Activated CD8-positive, alpha-beta T cell treated with anti-CD3 and anti-CD28 coated beads, Interleukin-2, amount 10 ng/mL, durations not matched to agents 7 days and 5 days (primary cell): ENCODE results near the gene PLS3. TPM values are rescaled to one million over a fixed set of nuclear protein-coding genes. Genes with fewer than 3 reads are reported as not detected.

ENCODE experiments used
- ATAC-seq: fragments of 150-1000 bp; cut with Tn5 transposase; one replicate; pipeline ENCODE4 v1.10.0; 2021; ENCODE audit warnings: moderate library complexity
- CTCF ChIA-PET: fragments of 350-600 bp; sonication (Branson Sonifier 250); formaldehyde crosslinking; loops from one replicate; lab custom pipeline; 2021; ENCODE audit warnings: antibody characterized with exemption; lab: Charles Lee
- POLR2A ChIA-PET: fragments of 350-600 bp; sonication (Branson Sonifier 250); formaldehyde crosslinking; loops from one replicate; lab custom pipeline; 2021; ENCODE audit warnings: antibody characterized with exemption; lab: Charles Lee
- DNase-seq: peaks from one replicate; pipeline ENCODE4 v3.0.0-alpha.2; 2020
- H3K27ac Mint-ChIP-seq: one replicate; pipeline ENCODE4 v1.8.0; 2021; ENCODE audit warnings: mild to moderate bottlenecking, mixed read lengths
- H3K27me3 Mint-ChIP-seq: one replicate; pipeline ENCODE4 v1.8.0; 2021; ENCODE audit warnings: low read depth, mixed read lengths
- H3K36me3 Mint-ChIP-seq: one replicate; pipeline ENCODE4 v1.8.0; 2021; ENCODE audit warnings: low read depth, mixed read lengths
- H3K4me1 Mint-ChIP-seq: one replicate; pipeline ENCODE4 v1.8.0; 2021; ENCODE audit warnings: low read depth, mixed read lengths
- H3K4me3 Mint-ChIP-seq: one replicate; pipeline ENCODE4 v1.8.0; 2021; ENCODE audit warnings: mild to moderate bottlenecking, mixed read lengths
- H3K9me3 Mint-ChIP-seq: one replicate; pipeline ENCODE4 v1.8.0; 2022; ENCODE audit warnings: mixed read lengths; ENCODE audit not compliant: insufficient read depth
- total RNA-seq, 2 experiments: library from RNA; stranded (reverse); gene quantifications; one replicate each; pipeline ENCODE4 v1.2.3, GENCODE V29; 2021

PLS3 gene
- total RNA-seq, 2 experiments from 2014 or later, result 0.37 to 0.39 TPM

DNA sequence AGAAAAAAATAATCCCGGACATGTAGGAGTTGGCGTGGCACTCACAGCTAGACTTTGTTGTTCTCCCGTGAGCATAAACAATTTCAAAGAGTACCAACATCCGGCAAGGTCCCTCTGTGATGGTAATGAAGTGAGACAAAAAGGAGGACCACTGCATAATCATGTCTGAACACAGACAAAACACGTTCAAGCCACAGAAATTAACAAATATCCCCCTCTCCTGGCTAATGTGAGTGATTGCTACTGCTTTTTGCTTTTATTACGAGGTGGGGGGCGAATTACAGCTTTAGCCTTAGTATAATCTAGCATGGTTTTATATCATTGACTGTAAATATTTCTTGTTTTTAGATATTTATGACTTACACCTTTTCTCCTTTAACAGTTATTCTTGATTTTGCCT lies 118.5 kb downstream of the PLS3 start:
- Mint-ChIP-seq H3K4me3 (no peak overlapping the region), H3K27ac (no peak overlapping the region), H3K27me3 (no peaks in the 10 kb centered on the region), H3K36me3 (no peaks in the 10 kb centered on the region), H3K9me3 (no peaks in the 10 kb centered on the region), H3K4me1 (no peaks in the 10 kb centered on the region)
- no peak for ATAC-seq
- ChIA-PET POLR2A (no interaction called here), CTCF (no interaction called here)
- DNase-seq, result no peak

DNA sequence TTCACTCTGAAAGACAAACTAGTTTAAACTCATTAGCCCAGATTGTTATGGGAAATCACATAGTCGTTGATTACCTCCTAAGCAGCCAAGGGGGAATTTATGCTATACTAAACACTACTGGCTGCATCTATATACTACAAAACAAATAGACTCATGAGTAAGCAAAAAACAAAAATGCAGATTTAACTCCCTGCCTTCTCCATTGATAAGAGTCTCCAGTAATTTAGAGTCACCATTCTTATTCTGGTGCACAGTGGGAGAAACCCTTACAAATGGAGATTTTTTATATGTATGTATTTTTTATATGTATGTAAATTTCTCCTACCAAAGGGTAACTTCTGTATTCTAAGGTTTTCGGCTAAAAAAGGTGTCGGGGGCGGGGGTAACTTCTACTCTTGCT lies 126.6 kb downstream of the PLS3 start:
- Mint-ChIP-seq H3K36me3 (no peaks in the 10 kb centered on the region), H3K4me1 (no peaks in the 10 kb centered on the region), H3K27ac (no peak overlapping the region), H3K9me3 (no peaks in the 10 kb centered on the region), H3K27me3 (no peaks in the 10 kb centered on the region), H3K4me3 (no peak overlapping the region)
- CTCF ChIA-PET, result no interaction called here
- POLR2A ChIA-PET, result no interaction called here
- DNase-seq (no peak), ATAC-seq (no peak)

- no peak overlapping the region for H3K4me3 Mint-ChIP-seq
- H3K27me3 Mint-ChIP-seq, result no peaks in the 10 kb centered on the region
- H3K9me3 Mint-ChIP-seq, result no peaks in the 10 kb centered on the region
- no peak overlapping the region for H3K27ac Mint-ChIP-seq
- ChIA-PET CTCF (no interaction called here), POLR2A (no interaction called here)
- DNase-seq (no peak), ATAC-seq (no peak)
- no peaks in the 10 kb centered on the region for H3K36me3 Mint-ChIP-seq
- H3K4me1 Mint-ChIP-seq, result no peaks in the 10 kb centered on the region
Observed at GRCh38 chrX:115689931-115690330, 129.0 kb downstream of the PLS3 start.

DNA sequence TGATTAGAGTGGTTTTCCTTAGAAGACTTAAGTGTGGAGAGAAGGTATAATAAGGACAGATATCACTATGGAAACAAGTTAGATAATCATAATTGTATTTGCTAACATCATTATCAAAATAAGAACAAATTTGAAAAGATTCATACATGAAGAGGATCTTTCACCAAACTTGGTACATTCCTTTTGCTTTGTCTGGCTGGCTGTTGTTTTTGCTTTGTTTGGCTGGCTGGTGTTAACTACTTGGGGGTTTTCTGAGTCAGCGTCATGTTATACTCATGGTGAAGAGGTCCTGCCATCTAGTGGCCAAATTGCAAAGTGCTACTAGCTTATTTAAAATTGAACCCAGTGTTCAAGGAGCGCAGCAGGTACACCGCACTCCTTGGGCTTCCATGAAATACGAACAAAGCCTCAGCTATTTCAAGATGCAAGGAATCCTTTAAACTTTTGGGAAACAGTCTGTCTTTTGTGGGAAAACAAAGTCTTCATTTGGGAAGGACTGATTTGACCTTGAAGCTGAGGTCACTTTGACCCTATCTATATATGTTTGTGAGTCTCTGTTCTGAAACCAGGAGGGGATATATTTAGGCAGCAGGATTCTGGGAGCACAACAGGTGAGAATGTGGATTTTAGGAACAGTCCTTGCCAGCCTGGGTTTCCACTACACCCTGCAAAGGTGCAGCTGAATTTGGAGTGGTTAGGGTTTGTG lies 129.7 kb downstream of the PLS3 start:
- ATAC-seq, result no peak
- DNase-seq, result peak; percentile 43
- ChIA-PET CTCF (interaction anchor here (0.6 to 1.0 kb wide), 3 partner anchors 48 to 758 kb away, joined by 3 to 4 read pairs (median 3); no protein-coding TSS in a partner anchor), POLR2A (no interaction called here)
- no peaks in the 10 kb centered on the region for H3K4me1 Mint-ChIP-seq
- no peaks in the 10 kb centered on the region for H3K9me3 Mint-ChIP-seq
- H3K4me3 Mint-ChIP-seq, result no peak overlapping the region
- no peak overlapping the region for H3K27ac Mint-ChIP-seq
- H3K27me3 Mint-ChIP-seq, result no peaks in the 10 kb centered on the region
- H3K36me3 Mint-ChIP-seq, result no peaks in the 10 kb centered on the region

DNA sequence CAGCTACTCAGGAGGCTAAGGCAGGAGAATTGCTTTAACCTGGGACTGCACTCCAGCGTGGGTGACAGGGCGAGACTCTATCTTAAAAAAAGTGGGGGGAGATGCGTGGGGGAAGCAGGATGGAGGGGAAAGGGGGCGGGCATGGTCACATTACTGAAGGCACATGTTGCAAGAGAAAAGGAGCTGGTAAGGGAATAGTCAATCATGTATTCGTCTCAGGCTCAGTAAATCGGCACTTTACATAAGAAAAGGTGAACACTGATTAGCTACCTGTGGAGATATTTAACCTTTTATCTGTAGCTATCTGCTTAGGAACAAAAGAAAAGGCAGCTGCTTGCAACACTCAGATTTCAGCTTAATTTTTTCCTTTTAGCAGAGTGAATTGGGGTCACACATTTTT lies 132.5 kb downstream of the PLS3 start:
- no peak for DNase-seq
- Mint-ChIP-seq H3K36me3 (no peaks in the 10 kb centered on the region), H3K9me3 (no peaks in the 10 kb centered on the region), H3K27ac (no peak overlapping the region), H3K27me3 (no peaks in the 10 kb centered on the region), H3K4me3 (no peak overlapping the region), H3K4me1 (no peaks in the 10 kb centered on the region)
- ChIA-PET POLR2A (no interaction called here), CTCF (no interaction called here)
- ATAC-seq, result no peak

DNA sequence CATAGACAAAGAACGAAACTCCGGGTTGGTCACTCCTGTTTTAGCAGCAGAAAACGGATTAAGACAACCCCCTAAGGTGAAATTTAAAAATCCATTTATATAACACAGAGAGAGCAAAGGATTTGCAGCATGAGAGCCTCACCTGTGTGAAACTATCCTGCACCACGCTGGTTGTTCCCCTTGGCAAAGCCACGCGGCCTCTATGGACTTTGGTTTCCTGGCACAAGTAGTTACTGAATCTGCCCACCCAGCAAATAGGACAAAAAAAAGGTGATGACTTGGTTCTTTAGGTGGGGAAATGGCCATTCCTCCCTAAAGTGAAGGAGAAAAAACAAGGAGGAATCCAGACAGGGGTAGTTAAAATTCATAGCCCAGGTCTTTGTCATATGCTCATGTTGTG lies 133.1 kb downstream of the PLS3 start:
- Mint-ChIP-seq H3K4me1 (no peaks in the 10 kb centered on the region), H3K27ac (no peak overlapping the region), H3K4me3 (no peak overlapping the region), H3K9me3 (no peaks in the 10 kb centered on the region), H3K36me3 (no peaks in the 10 kb centered on the region), H3K27me3 (no peaks in the 10 kb centered on the region)
- ChIA-PET POLR2A (no interaction called here), CTCF (no interaction called here)
- DNase-seq (no peak), ATAC-seq (no peak)

DNA sequence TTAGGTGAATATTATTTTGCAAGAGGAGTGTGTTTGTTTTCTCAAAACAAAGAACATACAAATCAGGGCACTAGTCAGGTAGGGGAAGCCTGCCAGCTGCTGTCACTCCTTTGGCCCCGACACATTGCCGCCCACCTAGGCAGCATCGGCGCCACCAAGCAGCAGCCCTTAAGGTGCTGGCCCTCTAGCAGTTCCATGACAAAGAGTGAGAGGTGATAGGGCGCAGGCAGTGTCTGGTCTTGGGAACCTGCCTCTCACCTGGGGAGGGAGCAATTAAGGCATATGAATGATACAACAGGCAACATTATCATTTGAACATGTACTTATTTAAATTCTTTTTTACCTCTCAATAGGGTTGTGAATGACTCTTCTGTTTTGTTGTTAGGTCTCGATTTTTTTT lies 135.1 kb downstream of the PLS3 start:
- ChIA-PET POLR2A (no interaction called here), CTCF (no interaction called here)
- Mint-ChIP-seq H3K36me3 (no peaks in the 10 kb centered on the region), H3K27me3 (no peaks in the 10 kb centered on the region), H3K4me3 (no peak overlapping the region), H3K4me1 (no peaks in the 10 kb centered on the region), H3K9me3 (no peaks in the 10 kb centered on the region), H3K27ac (no peak overlapping the region)
- DNase-seq (no peak), ATAC-seq (no peak)

- Mint-ChIP-seq H3K4me1 (no peaks in the 10 kb centered on the region), H3K4me3 (no peak overlapping the region), H3K27ac (no peak overlapping the region), H3K27me3 (no peaks in the 10 kb centered on the region), H3K36me3 (no peaks in the 10 kb centered on the region), H3K9me3 (no peaks in the 10 kb centered on the region)
- ATAC-seq (no peak), DNase-seq (no peak)
- ChIA-PET CTCF (no interaction called here), POLR2A (no interaction called here)
Observed at GRCh38 chrX:115696939-115697338, 136.0 kb downstream of the PLS3 start.

GRCh38 chrX:115697806-115698205 lies 136.8 kb downstream of the PLS3 start:
- ATAC-seq, result no peak

More at GRCh38 chrX:115697806-115698205, 136.8 kb downstream of the PLS3 start:
- Mint-ChIP-seq H3K4me1 (no peaks in the 10 kb centered on the region), H3K4me3 (no peak overlapping the region), H3K27me3 (no peaks in the 10 kb centered on the region), H3K9me3 (no peaks in the 10 kb centered on the region), H3K27ac (no peak overlapping the region), H3K36me3 (no peaks in the 10 kb centered on the region)
- ChIA-PET CTCF (no interaction called here), POLR2A (no interaction called here)
- DNase-seq, result no peak
